Measurements from ENCODE around the gene FAM50A.

Gene FAM50A

DNA sequence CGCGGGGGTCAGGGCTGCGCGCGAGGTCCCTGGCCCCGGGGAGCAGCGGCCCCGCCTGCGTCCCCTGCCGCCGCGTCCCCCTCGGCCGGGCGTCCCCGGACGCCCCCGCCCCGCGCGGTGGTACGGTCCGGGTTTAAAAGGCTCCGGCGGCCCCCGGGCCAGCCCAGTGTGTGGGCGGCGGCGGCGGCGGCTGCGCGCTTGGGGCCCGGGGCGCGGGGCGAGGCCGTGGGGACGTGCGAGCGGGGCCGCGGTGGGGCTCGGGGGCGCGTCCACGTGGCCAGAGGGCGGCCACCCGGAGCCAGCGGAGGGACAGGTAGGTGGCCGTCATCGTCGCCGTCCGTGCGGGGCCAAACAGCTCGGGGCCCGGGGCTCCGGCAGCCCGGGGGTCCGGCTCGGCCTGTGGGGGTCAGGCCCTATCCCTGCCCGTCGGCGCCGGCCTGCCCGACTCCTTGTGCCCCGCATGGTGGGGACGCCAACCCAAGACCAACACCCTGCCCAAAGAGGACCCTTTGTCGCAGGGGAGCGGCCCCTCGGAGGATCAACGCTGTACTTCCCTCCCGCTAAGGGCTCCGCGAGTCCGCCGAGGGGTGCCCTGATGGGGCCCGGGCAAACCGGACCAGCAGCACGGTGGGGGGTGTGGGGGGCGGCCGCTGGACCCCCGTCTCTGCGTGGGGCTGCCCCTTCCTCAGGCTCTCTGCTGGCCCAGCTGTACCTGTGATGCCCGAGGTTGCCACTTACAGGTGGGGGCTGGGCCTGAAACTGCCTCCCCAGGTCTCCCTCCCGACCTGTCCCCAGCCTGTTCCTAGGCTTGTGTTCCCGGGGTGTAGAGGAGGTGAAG lies 14.4 kb downstream of the FAM50A start, which contains the start of gene PLXNA3:
PLXNA3 (plus strand) TSS at position 166 of the 838 bp plus-strand sequence. CDS start 1,903 bp downstream, outside the sequence.
- Histone ChIP-seq H3K9ac (ENCODE audit: low read depth, low read length) (no peak within 1 kb of the TSS), H3K27me3 (ENCODE audit: control insufficient read depth, insufficient read depth, low read length) (no peaks in the 10 kb centered on the region), H3K9me3 (ENCODE audit: control insufficient read depth, insufficient read depth, low read length) (peaks cover 31% of the 10 kb centered on the region), H3K4me1 (ENCODE audit: control insufficient read depth, insufficient read depth, low read length) (no peaks in the 10 kb centered on the region), H3K36me3 (ENCODE audit: control insufficient read depth, insufficient read depth, low read length) (peaks cover 19% of the 10 kb centered on the region; the same call in 1 of the 2 replicates), H3K4me3 (ENCODE audit: low read depth, low read length) (peak within 1 kb of the TSS; percentile 60), H3K27ac (ENCODE audit: low read depth, low read length) (no peak within 1 kb of the TSS)

DNA sequence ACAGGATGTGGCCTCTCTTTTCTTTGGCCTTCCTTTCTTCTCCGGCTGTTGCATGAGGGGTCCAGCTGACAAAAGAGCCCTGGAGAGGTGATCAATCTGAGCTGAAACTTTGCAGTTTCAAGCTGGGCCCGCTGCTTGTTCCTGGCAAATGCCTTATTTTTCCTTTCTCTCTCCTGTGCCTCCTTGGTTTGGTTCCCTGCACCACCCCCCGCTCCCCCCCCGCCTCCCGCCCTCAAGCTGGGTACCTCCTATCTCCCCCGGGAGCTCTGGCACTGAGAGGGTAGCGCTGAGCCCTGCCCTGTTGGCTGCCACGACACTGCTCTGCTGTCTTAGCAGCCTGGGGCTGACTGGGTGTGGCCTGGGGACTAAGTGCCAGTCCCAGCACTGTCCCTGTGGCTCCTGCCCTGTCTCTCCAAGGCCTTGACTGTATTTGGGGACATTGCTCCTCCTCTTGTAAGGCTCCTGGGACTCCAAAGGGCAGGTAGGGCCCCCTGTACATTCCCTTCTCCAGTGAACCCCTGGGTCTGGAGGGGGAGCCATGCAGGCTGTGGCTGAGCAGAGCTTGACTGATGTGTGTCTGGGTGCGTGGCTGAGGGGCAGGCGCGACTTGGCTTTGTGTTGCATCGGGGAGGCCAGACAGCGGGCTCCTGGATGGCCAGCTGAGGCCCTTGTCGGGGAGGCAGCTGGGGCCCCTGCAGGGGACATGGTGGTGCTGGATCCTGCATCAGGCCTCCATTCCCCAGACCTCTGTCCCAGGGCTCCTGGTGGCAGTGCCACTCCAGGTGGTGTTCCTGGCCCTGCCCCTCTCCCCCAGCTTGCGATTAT lies 15.2 kb downstream of the FAM50A start:
- no peaks in the 10 kb centered on the region for H3K27me3 ChIP-seq (ENCODE audit: control insufficient read depth, insufficient read depth, low read length)
- peaks cover 29% of the 10 kb centered on the region for H3K9me3 ChIP-seq (ENCODE audit: control insufficient read depth, insufficient read depth, low read length)
- peak overlapping the region; percentile 60 for H3K4me3 ChIP-seq (ENCODE audit: low read depth, low read length)
- no peaks in the 10 kb centered on the region for H3K4me1 ChIP-seq (ENCODE audit: control insufficient read depth, insufficient read depth, low read length)
- H3K9ac ChIP-seq (ENCODE audit: low read depth, low read length) = no peak overlapping the region
- peaks cover 21% of the 10 kb centered on the region; the same call in 1 of the 2 replicates for H3K36me3 ChIP-seq (ENCODE audit: control insufficient read depth, insufficient read depth, low read length)
- no peak overlapping the region for H3K27ac ChIP-seq (ENCODE audit: low read depth, low read length)

DNA sequence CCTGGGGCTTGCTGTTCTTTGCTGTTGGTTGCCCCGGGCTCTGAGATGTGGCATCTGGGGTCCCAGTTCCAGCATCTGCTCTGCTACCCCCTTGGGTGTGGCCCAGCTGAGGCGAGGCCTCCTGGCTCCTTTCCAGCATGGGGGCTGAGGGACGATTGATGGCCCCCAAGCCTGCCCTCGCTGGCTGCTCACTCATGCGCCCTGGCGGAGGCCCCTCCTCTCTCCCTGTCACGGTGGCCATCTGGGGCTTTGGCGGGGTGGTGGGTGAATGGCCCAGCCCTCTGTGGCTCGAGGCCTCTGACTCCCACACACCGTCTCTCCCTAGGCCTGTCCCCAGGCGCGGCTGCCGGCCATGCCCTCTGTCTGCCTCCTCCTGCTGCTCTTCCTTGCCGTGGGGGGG lies 15.9 kb downstream of the FAM50A start:
- Histone ChIP-seq H3K9me3 (ENCODE audit: control insufficient read depth, insufficient read depth, low read length) (peaks cover 28% of the 10 kb centered on the region), H3K4me3 (ENCODE audit: low read depth, low read length) (no peak overlapping the region), H3K27me3 (ENCODE audit: control insufficient read depth, insufficient read depth, low read length) (no peaks in the 10 kb centered on the region), H3K27ac (ENCODE audit: low read depth, low read length) (no peak overlapping the region), H3K4me1 (ENCODE audit: control insufficient read depth, insufficient read depth, low read length) (no peaks in the 10 kb centered on the region), H3K9ac (ENCODE audit: low read depth, low read length) (no peak overlapping the region), H3K36me3 (ENCODE audit: control insufficient read depth, insufficient read depth, low read length) (peaks cover 23% of the 10 kb centered on the region; the same call in 1 of the 2 replicates)

GRCh38 chrX:154460326-154460725 lies 16.4 kb downstream of the FAM50A start:
- no peak overlapping the region for H3K4me3 ChIP-seq (ENCODE audit: low read depth, low read length)
- H3K4me1 ChIP-seq (ENCODE audit: control insufficient read depth, insufficient read depth, low read length) = no peaks in the 10 kb centered on the region
- H3K27ac ChIP-seq (ENCODE audit: low read depth, low read length) = no peak overlapping the region
- no peak overlapping the region for H3K9ac ChIP-seq (ENCODE audit: low read depth, low read length)
- H3K9me3 ChIP-seq (ENCODE audit: control insufficient read depth, insufficient read depth, low read length) = peaks cover 28% of the 10 kb centered on the region; the same call in 1 of the 2 replicates
- peaks cover 26% of the 10 kb centered on the region; the same call in 1 of the 2 replicates for H3K36me3 ChIP-seq (ENCODE audit: control insufficient read depth, insufficient read depth, low read length)
- no peaks in the 10 kb centered on the region for H3K27me3 ChIP-seq (ENCODE audit: control insufficient read depth, insufficient read depth, low read length)

DNA sequence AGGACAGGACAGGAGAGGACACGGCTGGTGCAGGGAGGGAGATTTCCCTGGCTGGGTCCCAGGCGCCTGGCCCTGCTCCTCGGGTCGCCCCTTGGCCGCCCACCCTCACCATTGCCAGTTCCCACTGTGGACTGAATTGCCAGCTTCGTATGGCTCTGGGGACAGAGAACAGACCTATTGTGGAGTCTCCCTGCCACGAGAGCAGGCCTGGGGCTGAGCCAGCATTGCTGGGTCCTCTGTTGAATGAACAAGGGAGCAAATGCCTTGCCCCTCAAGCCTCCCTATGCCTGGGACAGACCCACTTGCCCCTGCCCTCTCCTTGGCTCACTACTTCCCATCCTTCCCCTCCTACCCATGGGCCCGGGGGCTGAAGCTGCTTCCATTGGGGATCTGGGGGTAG lies 18.5 kb downstream of the FAM50A start:
- Histone ChIP-seq H3K9ac (ENCODE audit: low read depth, low read length) (no peak overlapping the region), H3K4me3 (ENCODE audit: low read depth, low read length) (no peak overlapping the region), H3K27me3 (ENCODE audit: control insufficient read depth, insufficient read depth, low read length) (no peaks in the 10 kb centered on the region), H3K9me3 (ENCODE audit: control insufficient read depth, insufficient read depth, low read length) (peaks cover 37% of the 10 kb centered on the region; the same call in 1 of the 2 replicates), H3K27ac (ENCODE audit: low read depth, low read length) (no peak overlapping the region), H3K4me1 (ENCODE audit: control insufficient read depth, insufficient read depth, low read length) (no peaks in the 10 kb centered on the region), H3K36me3 (ENCODE audit: control insufficient read depth, insufficient read depth, low read length) (peaks cover 29% of the 10 kb centered on the region; the same call in 1 of the 2 replicates)

- H3K27me3 ChIP-seq (ENCODE audit: control insufficient read depth, insufficient read depth, low read length) = no peaks in the 10 kb centered on the region
- H3K9ac ChIP-seq (ENCODE audit: low read depth, low read length) = no peak overlapping the region
- peaks cover 37% of the 10 kb centered on the region; the same call in 1 of the 2 replicates for H3K9me3 ChIP-seq (ENCODE audit: control insufficient read depth, insufficient read depth, low read length)
- peaks cover 35% of the 10 kb centered on the region; the same call in 1 of the 2 replicates for H3K36me3 ChIP-seq (ENCODE audit: control insufficient read depth, insufficient read depth, low read length)
- H3K27ac ChIP-seq (ENCODE audit: low read depth, low read length) = no peak overlapping the region
- no peaks in the 10 kb centered on the region for H3K4me1 ChIP-seq (ENCODE audit: control insufficient read depth, insufficient read depth, low read length)
- no peak overlapping the region for H3K4me3 ChIP-seq (ENCODE audit: low read depth, low read length)
Observed at GRCh38 chrX:154463611-154464220, 19.8 kb downstream of the FAM50A start.

GRCh38 chrX:154464806-154465365 lies 20.9 kb downstream of the FAM50A start:
- no peaks in the 10 kb centered on the region for H3K27me3 ChIP-seq (ENCODE audit: control insufficient read depth, insufficient read depth, low read length)
- peaks cover 46% of the 10 kb centered on the region for H3K9me3 ChIP-seq (ENCODE audit: control insufficient read depth, insufficient read depth, low read length)
- H3K36me3 ChIP-seq (ENCODE audit: control insufficient read depth, insufficient read depth, low read length) = peaks cover 42% of the 10 kb centered on the region; the same call in 1 of the 2 replicates
- no peak overlapping the region for H3K4me3 ChIP-seq (ENCODE audit: low read depth, low read length)
- H3K4me1 ChIP-seq (ENCODE audit: control insufficient read depth, insufficient read depth, low read length) = no peaks in the 10 kb centered on the region
- no peak overlapping the region for H3K27ac ChIP-seq (ENCODE audit: low read depth, low read length)
- no peak overlapping the region for H3K9ac ChIP-seq (ENCODE audit: low read depth, low read length)

DNA sequence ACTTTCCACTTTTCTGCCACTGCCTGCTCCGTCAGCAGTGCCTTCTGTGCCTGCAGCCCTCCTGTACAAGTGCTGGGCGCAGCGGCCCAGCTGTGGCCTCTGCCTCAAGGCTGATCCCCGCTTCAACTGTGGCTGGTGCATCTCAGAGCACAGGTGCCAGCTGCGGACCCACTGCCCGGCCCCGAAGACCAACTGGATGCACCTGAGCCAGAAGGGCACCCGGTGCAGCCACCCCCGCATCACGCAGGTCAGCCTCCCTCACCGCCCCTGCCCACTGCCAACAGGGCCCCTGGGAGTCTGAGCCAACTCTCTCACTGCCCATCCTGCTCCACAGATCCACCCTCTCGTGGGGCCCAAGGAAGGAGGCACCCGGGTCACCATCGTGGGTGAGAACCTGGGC lies 21.7 kb downstream of the FAM50A start:
- Histone ChIP-seq H3K27ac (ENCODE audit: low read depth, low read length) (no peak overlapping the region), H3K4me3 (ENCODE audit: low read depth, low read length) (no peak overlapping the region), H3K9me3 (ENCODE audit: control insufficient read depth, insufficient read depth, low read length) (peaks cover 48% of the 10 kb centered on the region), H3K27me3 (ENCODE audit: control insufficient read depth, insufficient read depth, low read length) (no peaks in the 10 kb centered on the region), H3K36me3 (ENCODE audit: control insufficient read depth, insufficient read depth, low read length) (peaks cover 46% of the 10 kb centered on the region; the same call in 1 of the 2 replicates), H3K4me1 (ENCODE audit: control insufficient read depth, insufficient read depth, low read length) (no peaks in the 10 kb centered on the region), H3K9ac (ENCODE audit: low read depth, low read length) (no peak overlapping the region)

DNA sequence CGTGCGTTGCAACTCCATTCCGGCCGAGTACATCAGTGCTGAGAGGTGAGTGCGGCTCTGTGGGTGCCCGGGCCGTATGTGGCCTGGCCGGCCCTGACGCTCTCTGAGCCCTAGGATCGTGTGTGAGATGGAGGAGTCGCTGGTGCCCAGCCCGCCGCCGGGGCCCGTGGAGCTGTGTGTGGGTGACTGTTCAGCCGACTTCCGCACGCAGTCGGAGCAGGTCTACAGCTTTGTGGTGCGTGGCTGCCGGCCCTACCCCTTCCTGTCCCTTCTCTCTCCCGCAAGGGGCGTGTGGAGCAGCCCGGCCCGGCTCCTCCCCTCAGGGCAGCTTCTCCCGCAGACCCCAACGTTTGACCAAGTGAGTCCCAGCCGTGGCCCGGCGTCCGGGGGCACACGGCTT lies 22.1 kb downstream of the FAM50A start:
- Histone ChIP-seq H3K4me3 (ENCODE audit: low read depth, low read length) (no peak overlapping the region), H3K27ac (ENCODE audit: low read depth, low read length) (no peak overlapping the region), H3K4me1 (ENCODE audit: control insufficient read depth, insufficient read depth, low read length) (no peaks in the 10 kb centered on the region), H3K9me3 (ENCODE audit: control insufficient read depth, insufficient read depth, low read length) (peaks cover 49% of the 10 kb centered on the region), H3K9ac (ENCODE audit: low read depth, low read length) (no peak overlapping the region), H3K36me3 (ENCODE audit: control insufficient read depth, insufficient read depth, low read length) (peaks cover 46% of the 10 kb centered on the region), H3K27me3 (ENCODE audit: control insufficient read depth, insufficient read depth, low read length) (no peaks in the 10 kb centered on the region)

- no peaks in the 10 kb centered on the region for H3K4me1 ChIP-seq (ENCODE audit: control insufficient read depth, insufficient read depth, low read length)
- no peaks in the 10 kb centered on the region for H3K27me3 ChIP-seq (ENCODE audit: control insufficient read depth, insufficient read depth, low read length)
- H3K27ac ChIP-seq (ENCODE audit: low read depth, low read length) = no peak overlapping the region
- H3K9ac ChIP-seq (ENCODE audit: low read depth, low read length) = no peak overlapping the region
- peaks cover 50% of the 10 kb centered on the region for H3K9me3 ChIP-seq (ENCODE audit: control insufficient read depth, insufficient read depth, low read length)
- H3K4me3 ChIP-seq (ENCODE audit: low read depth, low read length) = no peak overlapping the region
- peaks cover 45% of the 10 kb centered on the region for H3K36me3 ChIP-seq (ENCODE audit: control insufficient read depth, insufficient read depth, low read length)
Observed at GRCh38 chrX:154466907-154467306, 23.0 kb downstream of the FAM50A start.
